ENCODE data around the gene KRT40. TPM values are rescaled to one million over a fixed set of nuclear protein-coding genes. Genes with fewer than 3 reads are reported as not detected.

The KRT40 gene
- total and polyA plus RNA-seq, 9 donors: not detected

GRCh38 chr17:40992666-40993065 is 8.5 kb upstream of the KRT40 start:
- WGBS, 3 donors: 91 to 94% (median 92%) methylated on average over 3 of the region's 3 CpGs
- Histone ChIP-seq H3K27ac (no peak overlapping the region), H3K27me3 (no peaks in the 10 kb centered on the region), H3K36me3 (no peaks in the 10 kb centered on the region), H3K9me3 (no peaks in the 10 kb centered on the region), H3K4me1 (ENCODE audit: insufficient read depth) (no peaks in the 10 kb centered on the region), H3K4me3 (no peak overlapping the region)
- no peak for DNase-seq
- intact Hi-C loops (cut with DNase I): no loop called here
- TF ChIP-seq EP300 (IDR thresholded peaks at IDR 0.05): no peak
- TF ChIP-seq POLR2A (IDR thresholded peaks at IDR 0.05): no peak
- TF ChIP-seq CTCF (IDR thresholded peaks at IDR 0.05): no peak

DNA sequence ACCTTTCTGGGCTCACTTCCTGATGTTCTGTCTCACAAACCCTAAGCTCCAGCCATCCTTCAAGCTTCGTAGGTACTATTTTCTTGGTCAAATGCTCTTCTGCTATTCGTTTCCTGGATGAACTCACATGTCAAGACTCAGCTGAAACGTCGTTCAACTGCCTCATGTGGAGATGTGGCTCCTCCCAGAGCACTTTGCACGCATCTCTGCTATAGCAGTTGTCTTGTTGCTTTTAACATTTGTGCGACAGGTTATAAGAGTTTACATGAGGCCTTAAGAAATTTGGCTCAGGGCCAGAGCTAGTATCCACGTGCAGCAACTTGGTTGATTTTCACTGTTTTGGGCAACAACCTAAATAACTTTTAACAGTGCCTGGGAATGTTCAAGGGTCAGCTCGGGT is 2.8 kb upstream of the KRT40 start:
- no peak for TF ChIP-seq POLR2A (IDR thresholded peaks at IDR 0.05)
- no peak for TF ChIP-seq CTCF (IDR thresholded peaks at IDR 0.05)
- TF ChIP-seq EP300 (IDR thresholded peaks at IDR 0.05): no peak
- 64 to 69% (median 66%) methylated on average over 8 of the region's 8 CpGs for WGBS, 3 donors
- Histone ChIP-seq H3K36me3 (no peaks in the 10 kb centered on the region), H3K4me1 (ENCODE audit: insufficient read depth) (no peaks in the 10 kb centered on the region), H3K9me3 (no peaks in the 10 kb centered on the region), H3K27ac (no peak overlapping the region), H3K27me3 (no peaks in the 10 kb centered on the region), H3K4me3 (no peak overlapping the region)
- DNase-seq: no peak
- intact Hi-C loops (cut with DNase I): no loop called here

- intact Hi-C loops (cut with DNase I): no loop called here
- 33 to 49% (median 39%) methylated on average over 5 of the region's 5 CpGs for WGBS, 3 donors
- Histone ChIP-seq H3K27me3 (no peaks in the 10 kb centered on the region), H3K4me3 (no peak overlapping the region), H3K36me3 (no peaks in the 10 kb centered on the region), H3K9me3 (no peaks in the 10 kb centered on the region), H3K27ac (no peak overlapping the region), H3K4me1 (ENCODE audit: insufficient read depth) (peaks cover 2% of the 10 kb centered on the region)
- DNase-seq: no peak
- TF ChIP-seq CTCF (IDR thresholded peaks at IDR 0.05) (no peak), EP300 (IDR thresholded peaks at IDR 0.05) (no peak), POLR2A (IDR thresholded peaks at IDR 0.05) (no peak)
These were observed 3.0 kb downstream of the KRT40 start for GRCh38 chr17:40981115-40981514.

- Histone ChIP-seq H3K4me1 (ENCODE audit: insufficient read depth) (peaks cover 2% of the 10 kb centered on the region), H3K4me3 (no peak overlapping the region), H3K36me3 (no peaks in the 10 kb centered on the region), H3K9me3 (no peaks in the 10 kb centered on the region), H3K27ac (no peak overlapping the region), H3K27me3 (no peaks in the 10 kb centered on the region)
- TF ChIP-seq EP300 (IDR thresholded peaks at IDR 0.05) (no peak), POLR2A (IDR thresholded peaks at IDR 0.05) (no peak), CTCF (IDR thresholded peaks at IDR 0.05) (no peak)
- 1 to 7% (median 4%) methylated on average over 8 of the region's 8 CpGs for whole genome bisulfite sequencing, 3 donors
- intact Hi-C loops (cut with DNase I): no loop called here
- DNase-seq: peak in 1 of 5 donors; percentile 24
These were observed 3.5 kb downstream of the KRT40 start for GRCh38 chr17:40980596-40980995.

DNA sequence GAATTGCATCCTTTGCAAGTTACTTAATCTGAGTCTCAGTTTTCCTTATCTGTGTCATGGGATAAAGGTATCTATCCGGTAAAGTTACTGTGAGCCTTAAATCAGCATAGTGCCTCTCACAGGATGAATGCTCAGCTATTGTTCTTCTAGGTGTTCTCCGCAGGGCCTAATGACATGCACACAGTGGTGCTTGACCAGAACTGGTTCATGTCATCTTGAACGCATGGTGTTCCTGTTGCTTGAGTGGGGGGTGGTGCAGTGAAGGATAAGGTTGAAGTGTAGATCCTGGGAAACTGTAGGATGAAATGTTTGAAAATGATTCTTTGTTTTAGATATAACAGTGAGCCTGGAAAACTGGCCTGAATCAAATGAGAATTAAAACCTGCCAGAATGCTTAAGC is 4.0 kb downstream of the KRT40 start:
- no peaks in the 10 kb centered on the region for H3K27me3 ChIP-seq
- H3K36me3 ChIP-seq: no peaks in the 10 kb centered on the region
- H3K4me1 ChIP-seq (ENCODE audit: insufficient read depth): peaks cover 2% of the 10 kb centered on the region
- intact Hi-C loops (cut with DNase I): no loop called here
- H3K4me3 ChIP-seq: no peak overlapping the region
- TF ChIP-seq POLR2A (IDR thresholded peaks at IDR 0.05) (no peak), CTCF (IDR thresholded peaks at IDR 0.05) (no peak), EP300 (IDR thresholded peaks at IDR 0.05) (no peak)
- no peak overlapping the region for H3K27ac ChIP-seq
- 89 to 94% (median 93%) methylated on average over 3 of the region's 3 CpGs for WGBS, 3 donors
- H3K9me3 ChIP-seq: no peaks in the 10 kb centered on the region
- no peak for DNase-seq
